ENCODE data around the gene FBLN2. TPM values are rescaled to one million over a fixed set of nuclear protein-coding genes. Genes with fewer than 3 reads are reported as not detected.

Gene FBLN2
- polyA plus RNA-seq, 2 of the 4 experiments (the other 2 are of a cell fraction): 1.1 to 2.7 TPM

DNA sequence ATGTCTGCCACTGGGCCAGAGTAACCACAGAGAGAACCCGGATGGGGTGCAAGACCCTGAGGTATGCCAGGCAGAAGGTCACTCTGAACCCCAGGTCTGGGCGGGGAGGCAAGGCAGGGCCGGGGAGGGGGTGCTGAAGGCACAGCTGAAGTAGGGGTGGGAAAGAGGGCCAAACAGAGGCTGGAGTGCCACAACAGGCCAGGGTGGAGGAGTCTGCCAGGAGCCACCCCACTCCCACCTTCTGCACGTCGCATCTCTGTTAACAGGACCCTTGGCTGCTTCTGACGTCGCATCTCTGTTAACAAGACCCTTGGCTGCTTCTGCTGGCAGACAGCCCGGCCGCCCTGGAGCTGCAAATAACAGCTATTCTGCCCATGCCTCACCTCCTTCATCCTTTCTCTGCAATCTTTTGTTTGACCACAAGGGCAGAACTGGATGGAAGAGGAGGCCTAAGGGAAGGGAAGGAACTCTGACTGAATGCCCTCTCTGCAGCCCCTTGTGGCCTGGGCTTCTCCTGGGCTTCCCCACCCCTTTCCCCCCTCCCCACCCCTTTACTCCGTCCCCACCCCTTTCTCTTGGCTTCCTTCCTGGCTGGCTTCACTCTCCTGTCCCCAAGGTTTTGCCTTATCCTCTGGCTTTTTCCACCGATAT lies 20.6 kb upstream of the FBLN2 start:
- ChIA-PET POLR2A (no interaction called here), CTCF (interaction anchor here (0.6 to 4.8 kb wide), 6 partner anchors 11 to 122 kb away, joined by 3 to 29 read pairs (median 6); no protein-coding TSS in a partner anchor)
- 45% methylated on average over 11 of the region's 11 CpGs for WGBS (ENCODE audit: missing lambda C conversion rate)
- H3K27ac ChIP-seq: peak overlapping the region in 1 of 2 experiments; percentile 25; a peak in 1 of 6 replicates
- no peak overlapping the region for H3K4me2 ChIP-seq
- ATAC-seq (peak; percentile 90 to 99), DNase-seq (ENCODE audit: low read depth in 1 of 2, low spot score in 1 of 2) (peak; percentile 49 to 73), FAIRE-seq (no peak)
- TF ChIP-seq SMC3 (IDR thresholded peaks at IDR 0.05) (no peak), EP300 (IDR thresholded peaks at IDR 0.05) (no peak), ZNF302 (CRISPR knock-in tag; IDR thresholded peaks at IDR 0.05) (no peak), SREBF2 (IDR thresholded peaks at IDR 0.05) (no peak), FOXS1 (CRISPR knock-in tag; IDR thresholded peaks at IDR 0.05) (no peak), MAFK (IDR thresholded peaks at IDR 0.05; ENCODE audit: partially characterized antibody) (no peak), KDM1A (IDR thresholded peaks at IDR 0.05; ENCODE audit: low read depth) (no peak), HOXB5 (CRISPR knock-in tag; IDR thresholded peaks at IDR 0.05) (no peak), CEBPB (IDR thresholded peaks at IDR 0.05) (no peak), NR3C1 (IDR thresholded peaks at IDR 0.05) (no peak)
- no peaks in the 10 kb centered on the region for H3K9me3 ChIP-seq
- H3K4me1 ChIP-seq: no peaks in the 10 kb centered on the region
- H3K4me3 ChIP-seq: no peak overlapping the region

DNA sequence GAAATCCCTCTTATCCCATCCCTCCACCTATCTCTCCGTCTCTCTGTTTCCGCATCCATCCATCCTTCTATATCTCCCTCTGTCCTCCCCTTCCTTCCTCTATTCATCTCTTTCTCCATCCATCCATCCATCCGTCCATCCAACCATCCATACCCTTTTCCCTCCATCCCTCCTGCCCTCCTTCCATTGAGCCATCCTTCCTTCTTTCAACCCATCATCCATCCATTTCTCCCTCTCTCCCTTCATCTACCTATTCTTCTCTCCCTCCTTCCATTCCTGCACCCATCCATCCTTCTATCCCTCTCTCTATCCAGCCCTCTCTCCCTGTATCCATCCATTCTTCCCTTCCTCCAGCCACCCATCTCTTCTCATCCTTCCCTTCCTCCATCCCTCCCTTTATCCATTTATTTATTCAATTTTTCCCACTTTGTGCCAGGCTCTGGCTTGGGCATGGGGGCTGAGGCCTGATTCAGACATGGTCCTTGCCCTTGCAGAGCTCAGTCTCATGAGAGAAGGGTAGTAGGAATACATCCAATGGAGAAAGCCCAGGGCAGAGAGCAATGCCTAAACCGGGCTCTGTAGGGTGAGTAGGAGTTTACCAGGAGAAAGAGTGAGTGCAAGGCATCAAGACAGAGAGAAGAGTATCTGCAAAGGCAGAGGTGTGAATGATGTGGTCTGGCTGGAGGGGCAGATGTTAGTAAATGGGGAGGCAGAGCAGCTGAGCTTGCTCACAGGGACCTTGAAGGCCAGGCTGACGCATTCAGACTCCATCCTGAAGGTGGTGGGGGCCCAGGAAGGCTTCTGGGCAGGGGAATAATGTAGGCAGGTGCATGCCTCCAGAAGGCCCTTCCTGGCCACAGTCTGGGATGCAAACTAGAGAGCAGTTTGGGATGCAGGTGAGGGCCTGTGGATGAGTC lies 19.5 kb upstream of the FBLN2 start:
- ChIA-PET POLR2A (no interaction called here), CTCF (interaction anchor here (1.0 to 4.8 kb wide), 7 partner anchors 10 to 121 kb away, joined by 3 to 29 read pairs (median 4); no protein-coding TSS in a partner anchor)
- Histone ChIP-seq H3K4me2 (no peak overlapping the region), H3K4me1 (0 out of 3 replicates have a peak, but pooled peaks cover 4% of the 10 kb centered on the region), H3K27ac (no peak overlapping the region; a peak in 1 of 6 replicates), H3K4me3 (no peak overlapping the region), H3K9me3 (no peaks in the 10 kb centered on the region)
- ATAC-seq: no peak
- DNase-seq (ENCODE audit: low read depth in 1 of 2, low spot score in 1 of 2): no peak
- 57% methylated on average over 5 of the region's 5 CpGs for WGBS (ENCODE audit: missing lambda C conversion rate)
- FAIRE-seq: no peak
- TF ChIP-seq FOSL2 (IDR thresholded peaks at IDR 0.05) (no peak), FOSL2 (CRISPR knock-in tag; IDR thresholded peaks at IDR 0.05) (no peak), GATA3 (IDR thresholded peaks at IDR 0.05; ENCODE audit: borderline replicate concordance) (no peak), HEYL (CRISPR knock-in tag; IDR thresholded peaks at IDR 0.05) (no peak), BHLHE40 (IDR thresholded peaks at IDR 0.05; ENCODE audit: low read depth, low read length) (no peak), PHF8 (IDR thresholded peaks at IDR 0.05; ENCODE audit: borderline replicate concordance, low read depth) (no peak), KDM1A (IDR thresholded peaks at IDR 0.05; ENCODE audit: low read depth) (no peak), SREBF2 (IDR thresholded peaks at IDR 0.05) (no peak), RNF2 (IDR thresholded peaks at IDR 0.05; ENCODE audit: borderline replicate concordance, low read depth) (no peak), CBX8 (IDR thresholded peaks at IDR 0.05) (no peak), NR3C1 (IDR thresholded peaks at IDR 0.05) (no peak)
- TF ChIP-seq, protein P1, sequence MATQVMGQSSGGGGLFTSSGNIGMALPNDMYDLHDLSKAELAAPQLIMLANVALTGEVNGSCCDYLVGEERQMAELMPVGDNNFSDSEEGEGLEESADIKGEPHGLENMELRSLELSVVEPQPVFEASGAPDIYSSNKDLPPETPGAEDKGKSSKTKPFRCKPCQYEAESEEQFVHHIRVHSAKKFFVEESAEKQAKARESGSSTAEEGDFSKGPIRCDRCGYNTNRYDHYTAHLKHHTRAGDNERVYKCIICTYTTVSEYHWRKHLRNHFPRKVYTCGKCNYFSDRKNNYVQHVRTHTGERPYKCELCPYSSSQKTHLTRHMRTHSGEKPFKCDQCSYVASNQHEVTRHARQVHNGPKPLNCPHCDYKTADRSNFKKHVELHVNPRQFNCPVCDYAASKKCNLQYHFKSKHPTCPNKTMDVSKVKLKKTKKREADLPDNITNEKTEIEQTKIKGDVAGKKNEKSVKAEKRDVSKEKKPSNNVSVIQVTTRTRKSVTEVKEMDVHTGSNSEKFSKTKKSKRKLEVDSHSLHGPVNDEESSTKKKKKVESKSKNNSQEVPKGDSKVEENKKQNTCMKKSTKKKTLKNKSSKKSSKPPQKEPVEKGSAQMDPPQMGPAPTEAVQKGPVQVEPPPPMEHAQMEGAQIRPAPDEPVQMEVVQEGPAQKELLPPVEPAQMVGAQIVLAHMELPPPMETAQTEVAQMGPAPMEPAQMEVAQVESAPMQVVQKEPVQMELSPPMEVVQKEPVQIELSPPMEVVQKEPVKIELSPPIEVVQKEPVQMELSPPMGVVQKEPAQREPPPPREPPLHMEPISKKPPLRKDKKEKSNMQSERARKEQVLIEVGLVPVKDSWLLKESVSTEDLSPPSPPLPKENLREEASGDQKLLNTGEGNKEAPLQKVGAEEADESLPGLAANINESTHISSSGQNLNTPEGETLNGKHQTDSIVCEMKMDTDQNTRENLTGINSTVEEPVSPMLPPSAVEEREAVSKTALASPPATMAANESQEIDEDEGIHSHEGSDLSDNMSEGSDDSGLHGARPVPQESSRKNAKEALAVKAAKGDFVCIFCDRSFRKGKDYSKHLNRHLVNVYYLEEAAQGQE (IDR thresholded peaks at IDR 0.05): no peak
- TF ChIP-seq, protein P2, sequence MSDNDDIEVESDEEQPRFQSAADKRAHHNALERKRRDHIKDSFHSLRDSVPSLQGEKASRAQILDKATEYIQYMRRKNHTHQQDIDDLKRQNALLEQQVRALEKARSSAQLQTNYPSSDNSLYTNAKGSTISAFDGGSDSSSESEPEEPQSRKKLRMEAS (IDR thresholded peaks at IDR 0.05): no peak
- TF ChIP-seq, protein P3, sequence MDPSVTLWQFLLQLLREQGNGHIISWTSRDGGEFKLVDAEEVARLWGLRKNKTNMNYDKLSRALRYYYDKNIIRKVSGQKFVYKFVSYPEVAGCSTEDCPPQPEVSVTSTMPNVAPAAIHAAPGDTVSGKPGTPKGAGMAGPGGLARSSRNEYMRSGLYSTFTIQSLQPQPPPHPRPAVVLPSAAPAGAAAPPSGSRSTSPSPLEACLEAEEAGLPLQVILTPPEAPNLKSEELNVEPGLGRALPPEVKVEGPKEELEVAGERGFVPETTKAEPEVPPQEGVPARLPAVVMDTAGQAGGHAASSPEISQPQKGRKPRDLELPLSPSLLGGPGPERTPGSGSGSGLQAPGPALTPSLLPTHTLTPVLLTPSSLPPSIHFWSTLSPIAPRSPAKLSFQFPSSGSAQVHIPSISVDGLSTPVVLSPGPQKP (IDR thresholded peaks at IDR 0.05; ENCODE audit: low read depth, low read length): no peak

All from A549 (cell line).